ENCODE results near the gene REPIN1. TPM values are rescaled to one million over a fixed set of nuclear protein-coding genes. Genes with fewer than 3 reads are reported as not detected.

The REPIN1 gene
- total RNA-seq, 1 experiment from 2014 or later, result 124 TPM

DNA sequence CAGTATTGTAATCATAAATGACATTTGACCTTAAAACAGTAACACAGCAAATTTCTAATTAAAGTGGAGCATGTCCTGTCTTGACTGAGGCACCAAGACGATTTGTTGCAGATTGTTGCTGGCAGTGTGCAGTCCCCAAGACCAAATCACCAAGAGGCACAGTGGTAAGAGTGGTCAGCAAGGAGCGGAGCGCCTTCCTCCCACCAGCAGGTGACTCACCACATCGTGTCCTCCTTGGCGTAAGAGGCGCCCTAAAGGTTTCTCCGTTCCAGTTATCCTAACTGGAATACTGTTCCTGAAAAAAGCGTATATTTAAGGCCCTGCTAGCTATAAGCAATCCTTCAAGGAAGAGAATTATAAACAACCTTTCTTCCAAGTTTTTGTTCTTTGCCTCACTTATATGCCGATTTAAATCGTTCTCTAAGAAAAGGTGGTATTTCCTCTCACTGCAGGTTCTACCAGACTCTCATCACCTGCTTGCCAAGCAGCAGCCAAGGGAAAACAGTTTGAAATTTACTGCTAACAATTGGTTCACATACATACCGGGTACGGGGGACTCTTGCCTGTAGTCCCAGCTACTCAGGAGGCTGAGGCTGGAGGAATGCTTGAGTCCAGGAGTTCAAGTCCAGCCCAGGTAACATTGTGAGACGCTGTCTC lies 10.7 kb upstream of the REPIN1 start:
- no peaks in the 10 kb centered on the region for H4K20me1 ChIP-seq (ENCODE audit: low read length)
- ATAC-seq (no peak), DNase-seq (no peak)
- H3K27ac ChIP-seq (ENCODE audit: low read length), result no peak overlapping the region
- ChIA-PET CTCF (no interaction called here), POLR2A (ENCODE audit: unreplicated experiment) (no interaction called here)
- TF ChIP-seq, protein P1, sequence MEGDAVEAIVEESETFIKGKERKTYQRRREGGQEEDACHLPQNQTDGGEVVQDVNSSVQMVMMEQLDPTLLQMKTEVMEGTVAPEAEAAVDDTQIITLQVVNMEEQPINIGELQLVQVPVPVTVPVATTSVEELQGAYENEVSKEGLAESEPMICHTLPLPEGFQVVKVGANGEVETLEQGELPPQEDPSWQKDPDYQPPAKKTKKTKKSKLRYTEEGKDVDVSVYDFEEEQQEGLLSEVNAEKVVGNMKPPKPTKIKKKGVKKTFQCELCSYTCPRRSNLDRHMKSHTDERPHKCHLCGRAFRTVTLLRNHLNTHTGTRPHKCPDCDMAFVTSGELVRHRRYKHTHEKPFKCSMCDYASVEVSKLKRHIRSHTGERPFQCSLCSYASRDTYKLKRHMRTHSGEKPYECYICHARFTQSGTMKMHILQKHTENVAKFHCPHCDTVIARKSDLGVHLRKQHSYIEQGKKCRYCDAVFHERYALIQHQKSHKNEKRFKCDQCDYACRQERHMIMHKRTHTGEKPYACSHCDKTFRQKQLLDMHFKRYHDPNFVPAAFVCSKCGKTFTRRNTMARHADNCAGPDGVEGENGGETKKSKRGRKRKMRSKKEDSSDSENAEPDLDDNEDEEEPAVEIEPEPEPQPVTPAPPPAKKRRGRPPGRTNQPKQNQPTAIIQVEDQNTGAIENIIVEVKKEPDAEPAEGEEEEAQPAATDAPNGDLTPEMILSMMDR (conservative IDR thresholded peaks at IDR 0.05; ENCODE audit: low read depth, low read length), result no peak
- no peaks in the 10 kb centered on the region for H3K36me3 ChIP-seq (ENCODE audit: low read depth, low read length)
- H3F3A ChIP-seq (ENCODE audit: low read length, unreplicated experiment), result no peaks in the 10 kb centered on the region
- H2AFZ ChIP-seq (ENCODE audit: low read length), result no peak overlapping the region
- H3K9ac ChIP-seq (ENCODE audit: low read length), result no peak overlapping the region
- no peak overlapping the region for H3K4me2 ChIP-seq (ENCODE audit: low read length)
- H3K4me3 ChIP-seq (ENCODE audit: low read length), result no peak overlapping the region
- no peaks in the 10 kb centered on the region for H3K9me3 ChIP-seq (ENCODE audit: low read length)
- H3K79me2 ChIP-seq (ENCODE audit: low read length), result no peaks in the 10 kb centered on the region
- no peaks in the 10 kb centered on the region for H3K4me1 ChIP-seq (ENCODE audit: insufficient read depth, low read length)
- no peaks in the 10 kb centered on the region for H3K9me2 ChIP-seq (replicated peaks; ENCODE audit: low read length)
- intact Hi-C loops (cut with micrococcal nuclease), result no loop called here
- BruUV-seq (replicated peaks), result no TSS peak
- no peaks in the 10 kb centered on the region for H3K27me3 ChIP-seq (ENCODE audit: low read length)

DNA sequence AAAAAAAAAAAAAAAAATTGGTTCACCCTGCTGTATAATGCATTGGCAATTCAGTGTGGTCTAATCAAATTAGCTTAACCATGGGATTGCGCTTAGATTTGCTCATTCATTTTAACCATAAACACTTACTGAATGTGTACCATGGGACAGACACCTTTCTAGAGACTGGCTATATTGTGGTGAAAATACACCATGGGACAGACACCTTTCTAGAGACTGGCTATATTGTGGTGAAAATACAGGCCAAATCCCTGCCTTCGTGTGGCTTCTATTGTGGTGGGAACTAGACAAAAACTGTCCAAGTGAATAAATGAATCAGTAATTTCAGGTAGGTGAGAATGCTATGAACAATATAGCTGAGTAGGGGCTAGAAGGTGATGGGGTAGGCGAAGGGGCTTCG lies 10.2 kb upstream of the REPIN1 start:
- Histone ChIP-seq H3K79me2 (ENCODE audit: low read length) (no peaks in the 10 kb centered on the region), H3K4me2 (ENCODE audit: low read length) (no peak overlapping the region), H3K9me3 (ENCODE audit: low read length) (no peaks in the 10 kb centered on the region), H3K9ac (ENCODE audit: low read length) (no peak overlapping the region), H3K9me2 (replicated peaks; ENCODE audit: low read length) (no peaks in the 10 kb centered on the region), H3F3A (ENCODE audit: low read length, unreplicated experiment) (no peaks in the 10 kb centered on the region), H3K27me3 (ENCODE audit: low read length) (no peaks in the 10 kb centered on the region), H4K20me1 (ENCODE audit: low read length) (no peaks in the 10 kb centered on the region), H3K27ac (ENCODE audit: low read length) (no peak overlapping the region), H2AFZ (ENCODE audit: low read length) (no peak overlapping the region), H3K4me1 (ENCODE audit: insufficient read depth, low read length) (0 out of 2 replicates have a peak, but pooled peaks cover 4% of the 10 kb centered on the region), H3K4me3 (ENCODE audit: low read length) (no peak overlapping the region), H3K36me3 (ENCODE audit: low read depth, low read length) (no peaks in the 10 kb centered on the region)
- TF ChIP-seq, protein P1 (conservative IDR thresholded peaks at IDR 0.05; ENCODE audit: low read depth, low read length), result no peak
- no peak for TF ChIP-seq EZH2 (IDR thresholded peaks at IDR 0.05; ENCODE audit: low read length, unreplicated experiment)
- TF ChIP-seq EZH2phosphoT487 (IDR thresholded peaks at IDR 0.05; ENCODE audit: borderline replicate concordance, low read length), result no peak
- BruUV-seq (replicated peaks), result no TSS peak
- CTCF ChIA-PET, result no interaction called here
- ATAC-seq (no peak), DNase-seq (no peak)
- intact Hi-C loops (cut with micrococcal nuclease), result no loop called here
- POLR2A ChIA-PET (ENCODE audit: unreplicated experiment), result no interaction called here

DNA sequence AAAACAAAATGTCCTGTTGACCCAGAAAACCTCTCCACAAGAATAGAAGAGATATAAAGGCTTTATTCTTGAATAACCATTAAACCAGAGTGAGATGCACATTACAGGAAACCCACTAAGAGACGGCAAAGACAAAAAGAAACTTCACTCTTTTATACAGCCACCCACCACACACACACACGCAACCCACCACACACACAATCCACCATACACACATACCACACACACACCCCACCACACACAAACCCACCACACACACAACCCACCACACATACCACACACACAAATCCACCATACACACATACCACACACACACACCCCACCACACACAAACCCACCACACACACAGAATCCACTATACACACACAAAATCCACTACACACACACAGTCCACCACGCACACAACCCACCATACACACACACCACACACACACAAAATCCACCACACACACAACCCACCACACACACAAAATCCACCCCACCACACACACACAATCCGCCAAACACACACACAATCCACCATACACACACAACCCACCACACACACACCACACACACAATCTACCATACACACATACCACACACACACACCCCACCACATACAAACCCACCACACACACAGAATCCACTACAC lies 9.5 kb upstream of the REPIN1 start:
- ATAC-seq (no peak), DNase-seq (no peak)
- Histone ChIP-seq H3K36me3 (ENCODE audit: low read depth, low read length) (no peaks in the 10 kb centered on the region), H3K4me1 (ENCODE audit: insufficient read depth, low read length) (0 out of 2 replicates have a peak, but pooled peaks cover 8% of the 10 kb centered on the region), H3K27me3 (ENCODE audit: low read length) (no peaks in the 10 kb centered on the region), H2AFZ (ENCODE audit: low read length) (no peak overlapping the region), H3K9me3 (ENCODE audit: low read length) (no peaks in the 10 kb centered on the region), H3F3A (ENCODE audit: low read length, unreplicated experiment) (no peaks in the 10 kb centered on the region), H3K79me2 (ENCODE audit: low read length) (no peaks in the 10 kb centered on the region), H3K4me2 (ENCODE audit: low read length) (no peak overlapping the region), H3K27ac (ENCODE audit: low read length) (no peak overlapping the region), H3K4me3 (ENCODE audit: low read length) (no peak overlapping the region), H3K9ac (ENCODE audit: low read length) (no peak overlapping the region), H4K20me1 (ENCODE audit: low read length) (no peaks in the 10 kb centered on the region), H3K9me2 (replicated peaks; ENCODE audit: low read length) (no peaks in the 10 kb centered on the region)
- intact Hi-C loops (cut with micrococcal nuclease), result no loop called here
- no peak for TF ChIP-seq EZH2 (IDR thresholded peaks at IDR 0.05; ENCODE audit: low read length, unreplicated experiment)
- TF ChIP-seq, protein P1 (conservative IDR thresholded peaks at IDR 0.05; ENCODE audit: low read depth, low read length), result no peak
- no peak for TF ChIP-seq EZH2phosphoT487 (IDR thresholded peaks at IDR 0.05; ENCODE audit: borderline replicate concordance, low read length)
- CTCF ChIA-PET, result no interaction called here
- BruUV-seq (replicated peaks), result no TSS peak
- POLR2A ChIA-PET (ENCODE audit: unreplicated experiment), result no interaction called here
